T-helper 1 cell treated with Interleukin-12 subunit alpha and Interleukin-12 subunit beta and Interleukin-4 antibody, amounts not matched to agents 30 μg/mL and 1 μg/mL, for 36 hours (primary cell): ENCODE measurements around the gene GUCY1A1.

Experiments
- H3K27ac Mint-ChIP-seq: one replicate; pipeline ENCODE4 v1.8.0; 2021; ENCODE audit warnings: mild to moderate bottlenecking, mixed read lengths
- H3K27me3 Mint-ChIP-seq: one replicate; pipeline ENCODE4 v1.8.0; 2021; ENCODE audit warnings: low read depth, mixed read lengths
- H3K36me3 Mint-ChIP-seq: one replicate; pipeline ENCODE4 v1.8.0; 2021; ENCODE audit warnings: low read depth, mixed read lengths
- H3K4me1 Mint-ChIP-seq: one replicate; pipeline ENCODE4 v1.8.0; 2021; ENCODE audit warnings: low read depth, mixed read lengths
- H3K4me3 Mint-ChIP-seq: one replicate; pipeline ENCODE4 v1.8.0; 2021; ENCODE audit warnings: mild to moderate bottlenecking, moderate library complexity, mixed read lengths
- H3K9me3 Mint-ChIP-seq: one replicate; pipeline ENCODE4 v1.8.0; 2021; ENCODE audit warnings: mixed read lengths

Gene GUCY1A1

DNA sequence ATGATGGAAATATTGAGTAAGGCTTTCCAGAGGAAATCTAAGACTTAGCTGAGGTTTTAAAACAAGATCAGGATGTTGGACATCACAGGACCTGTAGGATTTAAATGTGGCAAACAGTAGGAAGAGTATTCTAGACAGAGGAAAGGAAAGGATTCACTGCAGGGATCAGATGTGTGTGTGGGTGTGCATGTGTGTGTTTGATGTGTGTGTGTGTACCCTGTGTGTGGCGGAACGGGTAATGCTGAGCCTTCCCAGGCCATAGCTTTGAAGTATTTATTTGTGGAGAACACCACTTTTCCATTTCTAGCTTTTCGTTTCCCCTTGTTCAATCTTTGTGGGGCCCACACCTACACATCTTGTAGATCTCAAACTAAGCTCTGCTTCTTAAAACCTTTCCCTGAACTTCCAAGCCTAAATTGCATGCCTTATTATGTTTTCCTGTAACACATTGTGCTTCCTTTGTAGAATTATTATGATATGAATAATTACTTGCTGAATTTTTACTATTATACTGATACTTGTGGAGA, 6.9 kb downstream of the GUCY1A1 start:
- no peaks in the 10 kb centered on the region for H3K36me3 Mint-ChIP-seq
- H3K4me1 Mint-ChIP-seq = no peaks in the 10 kb centered on the region
- H3K4me3 Mint-ChIP-seq = no peak overlapping the region
- peaks cover 48% of the 10 kb centered on the region for H3K27me3 Mint-ChIP-seq
- H3K9me3 Mint-ChIP-seq = no peaks in the 10 kb centered on the region
- H3K27ac Mint-ChIP-seq = no peak overlapping the region

DNA sequence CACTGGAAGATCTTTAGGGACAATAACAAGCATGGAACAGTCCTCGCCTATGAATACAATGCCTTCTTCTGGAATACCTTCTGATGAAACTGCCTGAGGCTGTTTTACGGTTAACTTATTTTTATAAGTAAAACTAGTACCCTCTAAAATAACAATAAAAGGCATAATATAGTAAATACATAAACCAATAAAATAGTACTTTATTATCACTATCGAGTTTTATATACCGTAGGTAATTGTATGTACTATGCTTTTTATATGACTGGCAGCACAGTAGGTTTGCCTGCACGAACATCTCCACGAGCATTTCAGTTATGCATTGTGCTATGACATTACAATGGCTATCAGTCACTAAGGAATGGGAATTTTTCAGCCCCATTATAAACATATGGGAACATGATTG, 8.0 kb downstream of the GUCY1A1 start:
- no peaks in the 10 kb centered on the region for H3K4me1 Mint-ChIP-seq
- H3K27ac Mint-ChIP-seq = no peak overlapping the region
- H3K9me3 Mint-ChIP-seq = no peaks in the 10 kb centered on the region
- H3K27me3 Mint-ChIP-seq = peaks cover 45% of the 10 kb centered on the region
- no peak overlapping the region for H3K4me3 Mint-ChIP-seq
- no peaks in the 10 kb centered on the region for H3K36me3 Mint-ChIP-seq

DNA sequence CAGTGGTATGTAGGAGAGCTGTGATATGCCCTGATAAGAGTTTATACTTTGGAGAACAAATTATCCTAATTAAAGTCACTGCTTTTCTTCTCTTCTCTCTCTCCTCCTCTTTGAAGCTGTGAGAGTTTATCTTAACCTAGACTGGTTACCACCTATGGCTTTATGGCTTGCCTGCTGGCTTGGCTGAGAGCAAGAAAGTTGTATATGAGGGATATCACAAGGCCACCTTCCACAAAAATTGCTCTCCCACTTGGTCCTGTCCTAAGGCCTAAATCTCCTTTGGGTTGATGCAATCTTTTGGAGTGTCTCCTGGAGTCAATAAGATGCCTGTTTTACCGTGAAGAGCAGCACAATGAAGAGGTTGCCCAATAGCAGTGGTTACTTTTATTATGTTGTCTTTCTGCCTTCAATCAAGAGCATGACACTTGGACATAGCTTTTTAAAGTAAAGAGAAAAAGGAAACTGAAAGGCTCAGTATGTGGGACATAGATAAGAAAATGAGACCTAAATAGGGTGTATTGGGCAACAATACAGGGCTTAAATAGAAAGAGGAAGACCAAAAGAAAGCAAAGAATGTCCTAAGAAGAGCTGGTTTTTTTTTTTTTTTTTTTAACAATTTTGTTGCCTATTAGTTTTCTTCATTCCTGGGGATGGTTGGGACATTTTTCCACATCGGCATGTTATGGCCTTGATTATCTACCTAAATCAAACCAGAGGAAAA, 9.2 kb downstream of the GUCY1A1 start:
- Mint-ChIP-seq H3K27me3 (peaks cover 33% of the 10 kb centered on the region), H3K9me3 (no peaks in the 10 kb centered on the region), H3K36me3 (no peaks in the 10 kb centered on the region), H3K4me3 (no peak overlapping the region), H3K4me1 (no peaks in the 10 kb centered on the region), H3K27ac (no peak overlapping the region)

DNA sequence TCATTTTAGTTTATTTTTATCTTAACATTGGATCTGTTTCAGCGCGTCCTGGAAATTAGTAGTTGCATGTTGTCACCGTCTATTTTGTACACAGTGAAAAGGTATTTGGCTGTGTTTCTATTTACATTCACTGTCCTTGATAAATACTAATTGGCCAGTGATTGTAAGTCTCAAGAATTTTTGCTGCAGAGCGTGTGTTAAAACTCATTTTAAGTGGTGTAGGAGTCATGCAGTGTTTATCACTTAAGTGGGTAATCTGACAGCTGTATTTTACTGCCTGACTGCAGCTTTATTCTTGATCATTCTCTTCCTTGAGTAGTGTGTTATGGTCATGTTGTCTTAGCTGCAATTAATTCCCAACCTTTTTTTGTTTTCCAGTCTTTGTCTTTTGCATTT, 9.8 kb downstream of the GUCY1A1 start:
- Mint-ChIP-seq H3K4me3 (no peak overlapping the region), H3K4me1 (no peaks in the 10 kb centered on the region), H3K27me3 (peaks cover 30% of the 10 kb centered on the region), H3K9me3 (no peaks in the 10 kb centered on the region), H3K27ac (no peak overlapping the region), H3K36me3 (no peaks in the 10 kb centered on the region)

DNA sequence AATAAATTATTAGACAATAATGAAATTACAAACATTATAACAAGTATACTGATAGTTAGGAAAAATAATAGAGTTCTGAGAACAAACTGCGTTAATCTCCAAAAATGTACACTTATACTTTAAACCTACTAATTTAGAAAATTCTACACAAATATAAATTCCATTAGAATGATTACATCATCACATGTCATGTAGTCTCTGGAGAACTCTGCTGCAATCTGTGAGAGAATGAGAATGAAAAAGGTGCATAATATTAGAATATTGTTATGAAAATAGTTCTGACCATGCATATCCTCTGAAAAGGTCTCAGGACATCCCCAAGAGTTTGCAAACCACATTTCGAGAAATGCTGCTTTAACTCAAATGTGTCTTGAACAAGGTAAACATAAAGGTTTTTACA, 11.4 kb downstream of the GUCY1A1 start:
- H3K9me3 Mint-ChIP-seq = no peaks in the 10 kb centered on the region
- H3K36me3 Mint-ChIP-seq = no peaks in the 10 kb centered on the region
- H3K4me1 Mint-ChIP-seq = no peaks in the 10 kb centered on the region
- peaks cover 23% of the 10 kb centered on the region for H3K27me3 Mint-ChIP-seq
- H3K4me3 Mint-ChIP-seq = no peak overlapping the region
- H3K27ac Mint-ChIP-seq = no peak overlapping the region

DNA sequence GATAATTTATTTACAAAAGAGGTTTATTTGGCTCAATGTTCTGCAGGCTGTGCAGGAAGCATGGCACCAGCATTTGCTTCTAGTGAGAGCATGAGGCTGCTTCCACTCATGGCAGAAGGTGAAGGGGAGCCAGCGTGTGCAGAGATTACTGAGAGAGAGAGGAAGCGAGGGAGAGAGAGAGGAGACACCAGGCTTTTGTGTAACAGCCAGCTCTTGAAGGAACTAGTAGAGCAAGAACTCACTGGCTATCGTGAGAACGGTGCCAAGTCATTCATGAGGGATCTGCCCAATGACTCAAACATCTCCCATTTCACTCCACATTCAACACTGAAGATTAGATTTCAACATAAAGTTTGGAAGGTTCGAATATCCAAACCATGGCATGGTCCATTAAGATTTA, 12.7 kb downstream of the GUCY1A1 start:
- no peak overlapping the region for H3K27ac Mint-ChIP-seq
- no peaks in the 10 kb centered on the region for H3K4me1 Mint-ChIP-seq
- no peaks in the 10 kb centered on the region for H3K36me3 Mint-ChIP-seq
- H3K27me3 Mint-ChIP-seq = peaks cover 14% of the 10 kb centered on the region
- no peaks in the 10 kb centered on the region for H3K9me3 Mint-ChIP-seq
- no peak overlapping the region for H3K4me3 Mint-ChIP-seq

DNA sequence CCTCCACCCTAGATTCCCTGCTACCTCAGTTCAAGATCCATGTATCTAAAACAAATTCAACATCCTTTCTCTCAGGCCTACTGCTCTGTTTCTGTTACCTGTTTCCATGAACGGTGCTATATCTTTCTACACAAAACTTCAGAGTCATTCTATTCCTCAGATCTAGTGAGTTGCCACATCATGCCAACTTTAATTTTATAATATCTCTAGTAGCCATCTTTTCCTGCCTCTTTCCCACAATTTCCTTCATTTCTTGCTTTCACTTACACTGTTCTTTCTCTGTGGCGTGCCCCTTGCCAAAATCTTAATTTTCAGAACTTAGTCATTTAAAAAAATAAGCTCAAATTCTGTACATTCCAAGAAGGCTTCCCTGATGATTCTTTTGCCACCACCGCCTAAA, 15.2 kb downstream of the GUCY1A1 start:
- H3K27ac Mint-ChIP-seq = no peak overlapping the region

DNA sequence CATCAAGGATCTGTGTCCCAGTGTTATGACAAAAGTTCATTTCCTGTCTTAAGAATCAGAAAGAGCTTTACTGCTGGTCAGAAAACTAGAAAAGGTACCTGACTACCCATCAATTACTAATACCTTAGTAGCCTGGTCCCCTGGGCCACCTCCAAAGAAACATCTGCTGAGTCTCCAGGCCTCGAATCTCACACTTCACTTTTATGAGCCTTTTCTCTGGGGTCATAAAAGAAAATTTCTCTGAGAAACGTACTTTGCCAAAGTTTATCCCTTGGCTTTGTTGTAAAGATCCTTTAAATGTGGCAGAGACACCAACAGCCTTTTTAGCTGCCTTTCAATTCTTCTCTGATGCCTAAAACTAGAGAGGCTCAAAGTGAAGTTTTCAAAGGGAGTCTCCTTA, 17.8 kb downstream of the GUCY1A1 start:
- Mint-ChIP-seq H3K36me3 (no peaks in the 10 kb centered on the region), H3K4me1 (no peaks in the 10 kb centered on the region), H3K27me3 (peaks cover 6% of the 10 kb centered on the region), H3K9me3 (no peaks in the 10 kb centered on the region), H3K4me3 (no peak overlapping the region), H3K27ac (no peak overlapping the region)

More for the DNA sequence above, 15.2 kb downstream of the GUCY1A1 start:
- Mint-ChIP-seq H3K36me3 (no peaks in the 10 kb centered on the region), H3K9me3 (no peaks in the 10 kb centered on the region), H3K27me3 (peaks cover 9% of the 10 kb centered on the region), H3K4me3 (no peak overlapping the region), H3K4me1 (no peaks in the 10 kb centered on the region)

DNA sequence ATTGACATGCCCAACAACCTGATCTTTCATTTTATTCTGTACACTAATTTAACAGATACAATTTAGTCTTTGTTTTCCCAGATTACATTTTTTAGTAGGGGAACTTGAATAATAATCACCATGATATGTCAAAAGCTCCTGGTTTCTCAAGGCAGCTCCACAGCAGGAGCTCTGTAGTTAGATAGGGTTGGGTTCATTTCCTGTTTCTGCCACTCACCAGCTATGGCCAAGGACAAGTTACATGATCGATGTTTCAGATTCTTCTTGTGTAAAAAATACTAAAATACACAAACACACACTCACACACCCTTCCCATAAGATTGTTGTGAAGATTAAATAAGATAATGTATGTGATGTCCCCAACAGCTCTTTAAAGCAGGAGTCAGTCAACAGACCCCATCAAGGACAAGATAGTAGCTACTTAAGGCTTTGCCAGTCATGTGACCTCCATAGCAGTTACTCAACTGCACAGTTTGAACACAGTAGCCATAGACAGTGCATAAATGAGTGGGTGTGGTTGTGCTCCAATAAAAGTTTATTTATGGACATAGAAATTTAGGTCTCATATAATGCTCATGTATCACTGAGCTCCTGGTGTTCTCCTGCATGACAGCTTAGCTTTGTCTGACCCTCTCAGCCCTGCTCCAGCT, 18.4 kb downstream of the GUCY1A1 start:
- Mint-ChIP-seq H3K4me3 (no peak overlapping the region), H3K27me3 (peaks cover 6% of the 10 kb centered on the region), H3K9me3 (no peaks in the 10 kb centered on the region), H3K27ac (no peak overlapping the region), H3K4me1 (no peaks in the 10 kb centered on the region), H3K36me3 (no peaks in the 10 kb centered on the region)

DNA sequence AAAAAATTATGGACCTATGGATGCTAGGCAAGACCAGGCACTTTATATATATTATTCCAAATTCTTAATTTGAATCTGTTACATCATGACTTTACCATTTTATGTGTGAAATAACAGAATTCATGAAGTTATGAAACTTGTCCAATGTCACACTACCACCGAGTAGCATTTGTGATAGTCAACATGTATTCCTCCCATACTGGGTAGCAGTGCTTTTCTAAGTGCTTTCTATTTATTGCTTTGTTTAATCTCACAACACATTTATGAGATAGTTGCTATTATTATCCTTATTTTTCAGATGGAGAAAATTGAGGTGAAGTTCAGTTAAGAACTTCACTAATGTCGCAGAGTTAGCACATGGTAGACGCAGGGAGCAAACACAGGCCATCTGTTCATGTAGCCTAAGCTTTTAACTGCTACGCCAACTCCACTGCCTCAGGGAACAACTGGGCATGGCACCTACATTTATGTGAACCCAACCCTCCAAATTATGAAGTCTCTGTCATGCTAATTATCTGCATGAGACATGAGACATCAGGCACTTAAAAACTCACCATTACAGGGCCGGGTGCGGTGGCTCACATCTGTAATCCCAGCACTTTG, 20.8 kb downstream of the GUCY1A1 start:
- Mint-ChIP-seq H3K4me3 (no peak overlapping the region), H3K27me3 (peaks cover 5% of the 10 kb centered on the region), H3K27ac (no peak overlapping the region), H3K4me1 (no peaks in the 10 kb centered on the region), H3K9me3 (no peaks in the 10 kb centered on the region), H3K36me3 (no peaks in the 10 kb centered on the region)

DNA sequence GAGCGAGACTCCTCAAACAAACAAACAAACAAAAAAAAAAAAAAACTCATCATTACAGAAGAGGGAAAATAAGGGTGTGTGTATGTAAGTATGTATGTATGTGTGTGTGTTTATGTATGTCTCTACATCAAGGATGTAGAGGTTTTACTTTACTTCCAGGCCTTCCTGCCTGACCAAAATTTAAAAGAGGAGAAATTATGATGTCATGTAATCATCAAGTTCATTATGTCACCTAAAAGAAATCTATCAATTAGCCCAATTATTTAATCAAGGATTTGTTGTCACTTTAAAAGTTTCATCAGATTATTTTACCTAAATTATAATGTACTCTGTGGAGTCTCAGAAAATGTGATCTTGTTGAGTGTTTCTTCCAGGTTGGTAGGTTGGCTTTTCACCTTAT, 21.6 kb downstream of the GUCY1A1 start:
- no peak overlapping the region for H3K27ac Mint-ChIP-seq
- no peak overlapping the region for H3K4me3 Mint-ChIP-seq
- no peaks in the 10 kb centered on the region for H3K9me3 Mint-ChIP-seq
- no peaks in the 10 kb centered on the region for H3K4me1 Mint-ChIP-seq
- peaks cover 5% of the 10 kb centered on the region for H3K27me3 Mint-ChIP-seq
- no peaks in the 10 kb centered on the region for H3K36me3 Mint-ChIP-seq

DNA sequence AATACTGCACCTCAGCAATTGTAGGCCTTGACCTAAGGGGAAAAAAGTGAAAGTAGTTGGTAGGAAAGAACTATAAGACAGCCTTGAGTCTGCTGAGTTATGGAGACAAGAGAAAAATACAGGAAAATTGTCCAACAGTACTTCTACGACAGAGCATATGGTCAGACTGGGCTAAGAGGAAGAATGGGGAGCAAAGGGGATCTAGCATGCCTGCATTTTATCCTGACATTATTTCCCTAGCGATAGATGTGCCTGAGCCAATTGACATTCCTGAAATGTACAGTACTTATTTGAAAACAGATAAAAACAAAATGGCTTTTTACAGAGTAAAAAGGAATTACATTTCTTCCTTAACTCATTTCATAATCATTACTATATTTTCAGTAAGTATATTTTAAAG, 22.2 kb downstream of the GUCY1A1 start:
- Mint-ChIP-seq H3K4me3 (no peak overlapping the region), H3K9me3 (no peaks in the 10 kb centered on the region), H3K27ac (no peak overlapping the region), H3K36me3 (no peaks in the 10 kb centered on the region), H3K27me3 (peaks cover 5% of the 10 kb centered on the region), H3K4me1 (no peaks in the 10 kb centered on the region)

DNA sequence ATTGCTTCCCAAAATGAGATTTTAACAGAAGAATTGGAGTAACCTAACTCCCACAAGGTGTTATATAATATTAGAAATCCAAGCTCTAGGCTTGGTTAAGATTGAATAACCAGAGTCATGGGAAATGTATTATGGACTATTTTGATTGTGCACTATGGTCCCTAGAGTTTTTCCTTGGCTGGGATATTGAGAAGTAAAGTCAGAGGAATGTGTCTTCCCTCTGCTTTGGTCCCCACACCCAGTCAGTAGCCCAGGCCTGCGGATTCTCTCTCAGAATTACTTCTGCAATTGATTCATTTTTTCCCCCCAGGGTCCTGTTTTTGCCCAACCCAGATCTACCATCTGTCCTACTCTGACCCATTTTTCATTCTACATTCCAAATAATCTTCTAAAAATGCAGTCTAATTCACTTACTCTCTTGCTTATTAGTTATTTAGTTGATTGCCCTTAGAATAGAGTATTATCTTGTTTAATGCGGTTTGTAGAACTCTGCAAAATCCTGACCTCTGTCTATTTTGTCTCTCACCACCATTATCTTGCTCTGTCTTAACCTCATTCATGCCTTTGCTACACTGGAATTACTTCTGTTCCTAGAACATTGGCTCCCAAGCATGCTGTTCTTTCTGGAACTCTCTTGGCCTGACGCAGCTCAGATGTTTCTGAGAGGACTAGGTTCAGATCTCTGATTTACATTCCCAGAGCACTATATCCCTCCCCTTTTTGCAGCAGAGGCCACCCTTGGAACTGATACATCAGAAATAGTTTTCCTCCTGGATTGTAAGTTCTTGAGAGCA, 23.6 kb downstream of the GUCY1A1 start:
- Mint-ChIP-seq H3K4me3 (no peak overlapping the region), H3K27ac (no peak overlapping the region), H3K36me3 (no peaks in the 10 kb centered on the region), H3K9me3 (no peaks in the 10 kb centered on the region), H3K4me1 (no peaks in the 10 kb centered on the region), H3K27me3 (peaks cover 5% of the 10 kb centered on the region)

DNA sequence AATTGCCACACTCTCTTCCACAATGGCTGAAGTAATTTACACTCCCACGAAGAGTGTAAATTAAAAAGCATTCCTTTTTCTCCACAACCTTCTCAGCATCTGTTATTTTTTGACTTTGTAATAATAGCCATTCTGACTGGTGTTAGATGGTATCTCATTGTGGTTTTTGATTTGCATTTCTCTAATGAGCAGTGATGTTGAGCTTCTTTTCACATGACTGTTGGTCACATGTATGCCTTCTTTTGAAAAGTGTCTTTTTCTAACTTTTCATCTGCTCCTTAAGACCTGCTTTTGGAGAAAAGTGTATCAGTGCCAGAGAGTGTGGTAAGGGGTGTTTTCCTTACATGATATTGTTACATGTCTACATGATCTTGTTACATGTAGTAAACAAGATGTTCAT, 25.7 kb downstream of the GUCY1A1 start:
- H3K9me3 Mint-ChIP-seq = no peaks in the 10 kb centered on the region
- H3K4me3 Mint-ChIP-seq = no peak overlapping the region
- H3K36me3 Mint-ChIP-seq = no peaks in the 10 kb centered on the region

More for the DNA sequence above, 25.7 kb downstream of the GUCY1A1 start:
- no peak overlapping the region for H3K27ac Mint-ChIP-seq
- peaks cover 5% of the 10 kb centered on the region for H3K27me3 Mint-ChIP-seq
- no peaks in the 10 kb centered on the region for H3K4me1 Mint-ChIP-seq
